HEK293T (cell line): ENCODE results near the gene RETREG3.

Experiments
- CTBP1 ChIP-seq: fragments of 450-650 bp; IDR thresholded peaks from 2 replicates; pipeline ENCODE4 v1.6.1; 2016; ENCODE audit warnings: borderline replicate concordance
- ELF4 ChIP-seq: fragments of 450-650 bp; IDR thresholded peaks from 2 replicates; pipeline ENCODE4 v1.6.1; 2017; ENCODE audit warnings: antibody characterized with exemption
- FOXA1 ChIP-seq: fragments of 450-650 bp; IDR thresholded peaks from 2 replicates; pipeline ENCODE4 v1.6.1; 2016; ENCODE audit warnings: mild to moderate bottlenecking
- FOXK2 ChIP-seq: fragments of 450-650 bp; IDR thresholded peaks from 2 replicates; pipeline ENCODE4 v1.6.1; 2016; ENCODE audit warnings: mild to moderate bottlenecking
- FOXM1 ChIP-seq: fragments of 450-650 bp; IDR thresholded peaks from 2 replicates; pipeline ENCODE4 v1.6.1; 2017; ENCODE audit warnings: mild to moderate bottlenecking, borderline replicate concordance
- HDGF ChIP-seq: fragments of 450-650 bp; IDR thresholded peaks from 2 replicates; pipeline ENCODE4 v1.6.1; 2017; ENCODE audit warnings: antibody characterized with exemption, borderline replicate concordance
- LEF1 ChIP-seq: fragments of 450-650 bp; IDR thresholded peaks from 2 replicates; pipeline ENCODE4 v1.6.1; 2017; ENCODE audit warnings: mild to moderate bottlenecking, borderline replicate concordance
- NFRKB ChIP-seq: fragments of 450-650 bp; IDR thresholded peaks from 2 replicates; pipeline ENCODE4 v1.6.1; 2016; ENCODE audit warnings: mild to moderate bottlenecking, moderate library complexity
- PKNOX1 ChIP-seq: fragments of 450-650 bp; IDR thresholded peaks from 2 replicates; pipeline ENCODE4 v1.6.1; 2016
- SP1 ChIP-seq: fragments of 450-650 bp; IDR thresholded peaks from 2 replicates; pipeline ENCODE4 v1.6.1; 2017
- SUZ12 ChIP-seq: fragments of 450-650 bp; IDR thresholded peaks from 2 replicates; pipeline ENCODE4 v1.6.1; 2016; ENCODE audit warnings: mild to moderate bottlenecking
- ZNF384 ChIP-seq: fragments of 450-650 bp; IDR thresholded peaks from 2 replicates; pipeline ENCODE4 v1.6.1; 2016

- TF ChIP-seq LEF1 (no peak), SP1 (no peak), CTBP1 (no peak), HDGF (no peak), FOXM1 (no peak), ELF4 (no peak), ZNF384 (no peak), FOXK2 (no peak), FOXA1 (no peak), SUZ12 (no peak), NFRKB (no peak), PKNOX1 (no peak)
Observed at GRCh38 chr17:42579794-42580551, 29.2 kb downstream of the RETREG3 start.
